OCI-LY7 (cell line): ENCODE data around the gene INPP5A. TPM values are rescaled to one million over a fixed set of nuclear protein-coding genes. Genes with fewer than 3 reads are reported as not detected.

Experiments used
- BruUV-seq: library from RNA; stranded (reverse); fragments of 400-500 nt; replicated peaks from 2 replicates; lab custom pipeline; 2021; lab: Mats Ljungman, UMichigan
- CTCF ChIA-PET: fragments of 300-600 bp; sonication (Branson Sonifier 250); formaldehyde crosslinking; loops from one replicate; lab custom pipeline; 2022; ENCODE audit warnings: antibody characterized with exemption; ENCODE audit not compliant: unreplicated experiment; lab: Charles Lee
- POLR2A ChIA-PET: fragments of 300-600 bp; sonication (Branson Sonifier 250); formaldehyde crosslinking; loops from one replicate; lab custom pipeline; 2022; ENCODE audit warnings: antibody characterized with exemption; lab: Charles Lee
- DNase-seq: peaks from one replicate; pipeline ENCODE4 v3.0.0-alpha.2; 2015; ENCODE audit warnings: low spot score
- H2AFZ ChIP-seq: fragments of 200-600 bp; sonication (generic), shearing (Covaris generic); 2 replicates; pipeline ENCODE4 v1.6.1; 2014; ENCODE audit warnings: mild to moderate bottlenecking, antibody characterized with exemption, low read length, moderate library complexity
- H3K27ac ChIP-seq: fragments of 200-600 bp; sonication (generic); 2 replicates; pipeline ENCODE4 v1.5.1; 2014; ENCODE audit warnings: mixed run types, low read depth, mild to moderate bottlenecking, moderate library complexity, low read length, inconsistent platforms; ENCODE audit not compliant: poor library complexity, severe bottlenecking
- H3K36me3 ChIP-seq: fragments of 200-600 bp; sonication (generic); 2 replicates; pipeline ENCODE4 v1.6.1; 2014; ENCODE audit warnings: mild to moderate bottlenecking, antibody characterized with exemption, low read length, moderate library complexity, mixed read lengths; ENCODE audit not compliant: insufficient read depth
- H3K4me1 ChIP-seq: fragments of 200-600 bp; sonication (generic); 2 replicates; pipeline ENCODE4 v1.5.1; 2014; ENCODE audit warnings: mild to moderate bottlenecking, low read length; ENCODE audit not compliant: insufficient read depth, poor library complexity, severe bottlenecking
- H3K4me2 ChIP-seq: fragments of 200-600 bp; sonication (generic); 2 replicates; pipeline ENCODE4 v1.6.1; 2014; ENCODE audit warnings: mild to moderate bottlenecking, low read length
- H3K4me3 ChIP-seq: fragments of 200-600 bp; sonication (generic); 2 replicates; pipeline ENCODE4 v1.5.1; 2014; ENCODE audit warnings: mild to moderate bottlenecking, low read depth, low read length; ENCODE audit not compliant: poor library complexity, severe bottlenecking
- H3K79me2 ChIP-seq: fragments of 200-600 bp; sonication (generic); 2 replicates; pipeline ENCODE4 v1.6.1; 2016; ENCODE audit warnings: low read depth, mild to moderate bottlenecking, low read length, moderate library complexity, mixed read lengths; ENCODE audit not compliant: insufficient read depth
- H3K9me2 ChIP-seq: fragments of 200-600 bp; sonication (generic); 2 replicates; pipeline ENCODE4 v1.6.1; 2016; ENCODE audit warnings: mild to moderate bottlenecking, low read length, mixed read lengths; ENCODE audit not compliant: insufficient read depth
- H3K9me3 ChIP-seq: fragments of 200-600 bp; sonication (generic); 2 replicates; pipeline ENCODE4 v1.6.1; 2014; ENCODE audit warnings: mild to moderate bottlenecking, mixed run types, low read length, mixed read lengths
- H4K20me1 ChIP-seq: fragments of 200-600 bp; sonication (generic); 2 replicates; pipeline ENCODE4 v1.6.1; 2014; ENCODE audit warnings: mild to moderate bottlenecking, antibody characterized with exemption, low read length, moderate library complexity, mixed read lengths; ENCODE audit not compliant: insufficient read depth
- CTCF ChIP-seq: fragments of 200-600 bp; sonication (generic); conservative IDR thresholded peaks from 2 replicates; pipeline ENCODE4 v1.5.1; 2014; ENCODE audit warnings: mild to moderate bottlenecking, antibody characterized with exemption, low read length, moderate library complexity, mixed read lengths
- EZH2phosphoT487 ChIP-seq: fragments of 200-600 bp; sonication (generic); IDR thresholded peaks from 2 replicates; pipeline ENCODE4 v1.6.1; 2018; ENCODE audit warnings: low read depth, borderline replicate concordance, mild to moderate bottlenecking, mixed run types, antibody characterized with exemption, low read length, moderate library complexity, mixed read lengths
- intact Hi-C: fragments of 100-400 bp; cut with micrococcal nuclease; formaldehyde crosslinking; loops from one replicate; pipeline ENCODE4 v1.10.0; 2022; ENCODE audit not compliant: unreplicated experiment
- total RNA-seq, 2 experiments: library from RNA; depleted of rRNA in 1 of 2; stranded (reverse); fragments of >200 nt in 1 of 2; shearing (Covaris generic) in 1 of 2; gene quantifications; 2 replicates each; pipeline ENCODE4 v1.2.3, GENCODE V29; 2014 to 2022

The INPP5A gene
- total RNA-seq, 2 experiments from 2014 or later: 14.5 to 18.4 TPM

- no TSS peak for BruUV-seq
- no peak for DNase-seq
- no peak overlapping the region for H3K27ac ChIP-seq
- no peaks in the 10 kb centered on the region for H3K9me3 ChIP-seq
- H3K4me2 ChIP-seq: no peak overlapping the region
- no peaks in the 10 kb centered on the region for H3K9me2 ChIP-seq
- no peaks in the 10 kb centered on the region for H3K4me1 ChIP-seq
- H4K20me1 ChIP-seq: no peaks in the 10 kb centered on the region
- CTCF ChIA-PET: no interaction called here
- intact Hi-C loops: no loop called here
- H2AFZ ChIP-seq: no peak overlapping the region
- no peaks in the 10 kb centered on the region for H3K36me3 ChIP-seq
- no peak for TF ChIP-seq CTCF
- TF ChIP-seq EZH2phosphoT487: no peak
- POLR2A ChIA-PET: no interaction called here
- no peaks in the 10 kb centered on the region for H3K79me2 ChIP-seq
- no peak overlapping the region for H3K4me3 ChIP-seq
Observed at GRCh38 chr10:132649651-132650360, 112.2 kb downstream of the INPP5A start.

- no peak for DNase-seq
- Histone ChIP-seq H3K9me2 (no peaks in the 10 kb centered on the region), H2AFZ (no peak overlapping the region), H3K36me3 (no peaks in the 10 kb centered on the region), H3K4me3 (no peak overlapping the region), H3K9me3 (no peaks in the 10 kb centered on the region), H3K79me2 (no peaks in the 10 kb centered on the region), H3K27ac (no peak overlapping the region), H3K4me2 (no peak overlapping the region), H3K4me1 (no peaks in the 10 kb centered on the region), H4K20me1 (no peaks in the 10 kb centered on the region)
- POLR2A ChIA-PET: no interaction called here
- intact Hi-C loops: no loop called here
- BruUV-seq: no TSS peak
- CTCF ChIA-PET: no interaction called here
- TF ChIP-seq EZH2phosphoT487 (no peak), CTCF (no peak)
Observed at GRCh38 chr10:132650611-132651250, 113.1 kb downstream of the INPP5A start.

GRCh38 chr10:132651511-132652029 lies 114.0 kb downstream of the INPP5A start:
- no peaks in the 10 kb centered on the region for H3K36me3 ChIP-seq
- ChIA-PET POLR2A (no interaction called here), CTCF (no interaction called here)
- no peak for TF ChIP-seq CTCF
- TF ChIP-seq EZH2phosphoT487: no peak
- no peak overlapping the region for H2AFZ ChIP-seq
- H3K79me2 ChIP-seq: no peaks in the 10 kb centered on the region
- no TSS peak for BruUV-seq
- no peak overlapping the region for H3K27ac ChIP-seq
- no peaks in the 10 kb centered on the region for H3K9me3 ChIP-seq
- DNase-seq: no peak
- no peaks in the 10 kb centered on the region for H3K9me2 ChIP-seq
- no peaks in the 10 kb centered on the region for H4K20me1 ChIP-seq
- H3K4me2 ChIP-seq: no peak overlapping the region
- intact Hi-C loops: no loop called here
- H3K4me1 ChIP-seq: no peaks in the 10 kb centered on the region
- H3K4me3 ChIP-seq: no peak overlapping the region
